ENCODE data around the gene VAC14.

The VAC14 gene

DNA sequence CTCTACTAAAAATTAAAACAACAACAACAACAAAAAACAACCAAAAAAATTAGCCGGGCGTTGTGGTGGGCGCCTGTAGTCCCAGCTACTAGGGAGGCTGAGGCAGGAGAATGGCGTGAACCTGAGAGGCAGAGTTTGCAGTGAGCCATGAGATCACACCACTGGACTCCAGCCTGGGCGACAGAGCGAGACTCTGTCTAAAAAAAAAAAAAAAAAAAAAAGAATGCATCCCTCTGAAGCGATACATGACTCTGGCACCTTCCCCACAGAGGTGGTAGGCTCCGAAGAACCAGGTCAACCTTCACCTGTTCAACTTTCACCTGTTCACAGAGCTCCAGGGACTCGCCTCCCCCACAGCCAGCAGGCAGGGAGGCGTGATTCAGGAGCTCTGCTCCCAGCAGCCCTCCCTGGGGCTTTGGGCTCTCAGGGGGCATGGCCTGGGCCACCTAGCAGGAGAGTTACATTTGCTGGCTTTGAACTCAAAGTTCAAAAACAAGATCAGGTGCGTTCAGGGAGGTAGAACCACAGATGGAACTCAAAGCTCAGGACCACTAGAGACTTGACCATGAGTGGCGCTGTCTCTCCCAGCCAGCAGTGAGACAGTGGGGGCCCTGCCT is 5.6 kb downstream of the VAC14 start:
- no peak overlapping the region for H3K4me3 ChIP-seq (replicated peaks; ENCODE audit: insufficient read depth, low read length)
- TF ChIP-seq POLR2AphosphoS5 (IDR thresholded peaks at IDR 0.05; ENCODE audit: low read depth), result no peak
- no peak for TF ChIP-seq GABPA (IDR thresholded peaks at IDR 0.05; ENCODE audit: low read depth)
- TF ChIP-seq CTCF (IDR thresholded peaks at IDR 0.05; ENCODE audit: insufficient read depth, low read length), result no peak
- TF ChIP-seq SPI1 (IDR thresholded peaks at IDR 0.05; ENCODE audit: borderline replicate concordance, low read depth), result no peak
- TF ChIP-seq REST (IDR thresholded peaks at IDR 0.05; ENCODE audit: insufficient replicate concordance, low read depth), result no peak
- no peak overlapping the region for H3K27ac ChIP-seq (replicated peaks)
- H3K27me3 ChIP-seq (ENCODE audit: insufficient read depth, poor library complexity, severe bottlenecking), result no peaks in the 10 kb centered on the region
- DNase-seq (ENCODE audit: low read depth in 1 of 2, low spot score in 1 of 2), result no peak

DNA sequence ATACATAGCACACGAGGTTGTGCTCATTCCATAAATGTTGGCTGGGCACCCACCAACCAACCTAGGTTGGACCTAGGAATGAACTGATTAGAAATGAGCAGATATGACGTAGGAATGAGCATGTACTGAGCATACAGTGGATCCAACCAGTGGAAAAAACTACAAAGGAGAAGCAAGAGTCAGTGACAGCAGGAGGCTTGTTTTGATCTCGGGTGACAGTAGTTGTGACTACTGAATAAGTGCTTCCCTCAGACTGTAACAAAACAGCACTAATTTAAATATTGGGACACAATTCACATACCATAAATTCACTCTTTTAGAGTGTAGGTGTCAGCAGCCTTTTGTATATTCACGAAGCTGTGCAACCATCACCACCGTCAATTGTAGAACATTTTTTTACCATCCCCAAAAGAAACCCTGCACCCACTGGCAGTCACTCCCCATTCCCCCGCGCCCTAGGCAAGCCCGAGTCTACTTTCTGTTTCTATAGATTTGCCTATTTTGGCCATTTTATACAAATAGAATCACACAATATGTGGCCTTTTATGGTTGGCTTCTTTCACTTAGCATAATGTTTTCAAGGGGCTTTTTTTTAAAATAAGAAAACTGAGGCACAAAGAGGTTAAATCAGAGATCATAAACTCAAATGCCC is 7.0 kb downstream of the VAC14 start:
- no peak overlapping the region for H3K27ac ChIP-seq (replicated peaks)
- DNase-seq (ENCODE audit: low read depth in 1 of 2, low spot score in 1 of 2), result no peak
- H3K4me3 ChIP-seq (replicated peaks; ENCODE audit: insufficient read depth, low read length), result no peak overlapping the region
- no peaks in the 10 kb centered on the region for H3K27me3 ChIP-seq (ENCODE audit: insufficient read depth, poor library complexity, severe bottlenecking)
- TF ChIP-seq SPI1 (IDR thresholded peaks at IDR 0.05; ENCODE audit: borderline replicate concordance, low read depth), result no peak

DNA sequence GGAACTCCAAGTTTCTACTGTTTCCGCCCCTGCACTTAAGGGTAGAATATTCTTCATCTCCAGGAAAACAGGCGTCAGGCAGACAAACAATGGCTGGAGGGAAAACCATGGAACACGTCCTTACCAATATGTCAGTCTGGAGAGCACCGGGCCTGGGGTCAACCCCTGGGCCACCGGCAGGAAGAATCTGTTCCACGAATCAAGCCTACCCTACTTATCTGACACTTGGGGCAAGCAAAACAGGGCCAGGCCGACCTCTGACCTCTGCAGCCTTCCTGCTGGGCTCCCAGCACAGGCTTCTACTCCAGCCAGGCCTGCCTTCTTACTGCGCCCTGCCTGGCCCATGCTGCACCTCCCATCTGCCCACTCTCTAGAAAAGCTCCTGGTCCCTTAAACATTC is 10.1 kb downstream of the VAC14 start:
- Histone ChIP-seq H3K4me3 (replicated peaks; ENCODE audit: insufficient read depth, low read length) (no peak overlapping the region), H3K27me3 (ENCODE audit: insufficient read depth, poor library complexity, severe bottlenecking) (no peaks in the 10 kb centered on the region), H3K27ac (replicated peaks) (no peak overlapping the region)
- DNase-seq (ENCODE audit: low read depth in 1 of 2, low spot score in 1 of 2), result no peak
- no peak for TF ChIP-seq CTCF (IDR thresholded peaks at IDR 0.05; ENCODE audit: insufficient read depth, low read length)

- TF ChIP-seq SPI1 (IDR thresholded peaks at IDR 0.05; ENCODE audit: borderline replicate concordance, low read depth) (no peak), POLR2AphosphoS5 (IDR thresholded peaks at IDR 0.05; ENCODE audit: low read depth) (no peak), REST (IDR thresholded peaks at IDR 0.05; ENCODE audit: insufficient replicate concordance, low read depth) (no peak), GABPA (IDR thresholded peaks at IDR 0.05; ENCODE audit: low read depth) (no peak), CTCF (IDR thresholded peaks at IDR 0.05; ENCODE audit: insufficient read depth, low read length) (no peak)
- no peak for DNase-seq (ENCODE audit: low read depth in 1 of 2, low spot score in 1 of 2)
- no peak overlapping the region for H3K27ac ChIP-seq (replicated peaks)
- H3K4me3 ChIP-seq (replicated peaks; ENCODE audit: insufficient read depth, low read length), result no peak overlapping the region
- no peaks in the 10 kb centered on the region for H3K27me3 ChIP-seq (ENCODE audit: insufficient read depth, poor library complexity, severe bottlenecking)
These were observed 11.1 kb downstream of the VAC14 start for GRCh38 chr16:70789595-70790447.
